ENCODE data around the gene NCBP1.
A peak's percentile ranks its signal among the peaks of the same experiment; 100 is the strongest.
"Not testable (repeated sequence)": the region's sequence is repeated elsewhere in the genome, so short reads cannot be mapped to it uniquely, and the experiment has no call there.

NCBP1 gene, protein sequence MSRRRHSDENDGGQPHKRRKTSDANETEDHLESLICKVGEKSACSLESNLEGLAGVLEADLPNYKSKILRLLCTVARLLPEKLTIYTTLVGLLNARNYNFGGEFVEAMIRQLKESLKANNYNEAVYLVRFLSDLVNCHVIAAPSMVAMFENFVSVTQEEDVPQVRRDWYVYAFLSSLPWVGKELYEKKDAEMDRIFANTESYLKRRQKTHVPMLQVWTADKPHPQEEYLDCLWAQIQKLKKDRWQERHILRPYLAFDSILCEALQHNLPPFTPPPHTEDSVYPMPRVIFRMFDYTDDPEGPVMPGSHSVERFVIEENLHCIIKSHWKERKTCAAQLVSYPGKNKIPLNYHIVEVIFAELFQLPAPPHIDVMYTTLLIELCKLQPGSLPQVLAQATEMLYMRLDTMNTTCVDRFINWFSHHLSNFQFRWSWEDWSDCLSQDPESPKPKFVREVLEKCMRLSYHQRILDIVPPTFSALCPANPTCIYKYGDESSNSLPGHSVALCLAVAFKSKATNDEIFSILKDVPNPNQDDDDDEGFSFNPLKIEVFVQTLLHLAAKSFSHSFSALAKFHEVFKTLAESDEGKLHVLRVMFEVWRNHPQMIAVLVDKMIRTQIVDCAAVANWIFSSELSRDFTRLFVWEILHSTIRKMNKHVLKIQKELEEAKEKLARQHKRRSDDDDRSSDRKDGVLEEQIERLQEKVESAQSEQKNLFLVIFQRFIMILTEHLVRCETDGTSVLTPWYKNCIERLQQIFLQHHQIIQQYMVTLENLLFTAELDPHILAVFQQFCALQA

GRCh38 chr9:97632985-97633858 lies at the start of gene NCBP1, which contains the start of gene TSTD2:
NCBP1 (plus strand) TSS chr9:97633821; CDS start chr9:97633882, 61 bp downstream.
TSTD2 (minus strand) TSS chr9:97633368; CDS start chr9:97627562, 5,806 bp downstream.
- peak; percentile 97 for ATAC-seq
- 0 out of 2 replicates have a peak, but pooled peaks have one; percentile 5 for TF ChIP-seq TOX (CRISPR knock-in tag; IDR thresholded peaks at IDR 0.05; ENCODE audit: borderline replicate concordance)
- TF ChIP-seq, protein P1, sequence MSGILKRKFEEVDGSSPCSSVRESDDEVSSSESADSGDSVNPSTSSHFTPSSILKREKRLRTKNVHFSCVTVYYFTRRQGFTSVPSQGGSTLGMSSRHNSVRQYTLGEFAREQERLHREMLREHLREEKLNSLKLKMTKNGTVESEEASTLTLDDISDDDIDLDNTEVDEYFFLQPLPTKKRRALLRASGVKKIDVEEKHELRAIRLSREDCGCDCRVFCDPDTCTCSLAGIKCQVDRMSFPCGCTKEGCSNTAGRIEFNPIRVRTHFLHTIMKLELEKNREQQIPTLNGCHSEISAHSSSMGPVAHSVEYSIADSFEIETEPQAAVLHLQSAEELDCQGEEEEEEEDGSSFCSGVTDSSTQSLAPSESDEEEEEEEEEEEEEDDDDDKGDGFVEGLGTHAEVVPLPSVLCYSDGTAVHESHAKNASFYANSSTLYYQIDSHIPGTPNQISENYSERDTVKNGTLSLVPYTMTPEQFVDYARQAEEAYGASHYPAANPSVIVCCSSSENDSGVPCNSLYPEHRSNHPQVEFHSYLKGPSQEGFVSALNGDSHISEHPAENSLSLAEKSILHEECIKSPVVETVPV (CRISPR knock-in tag; IDR thresholded peaks at IDR 0.05): peak; percentile 5; the same call in 1 of the 2 replicates
- TF ChIP-seq, protein P2, sequence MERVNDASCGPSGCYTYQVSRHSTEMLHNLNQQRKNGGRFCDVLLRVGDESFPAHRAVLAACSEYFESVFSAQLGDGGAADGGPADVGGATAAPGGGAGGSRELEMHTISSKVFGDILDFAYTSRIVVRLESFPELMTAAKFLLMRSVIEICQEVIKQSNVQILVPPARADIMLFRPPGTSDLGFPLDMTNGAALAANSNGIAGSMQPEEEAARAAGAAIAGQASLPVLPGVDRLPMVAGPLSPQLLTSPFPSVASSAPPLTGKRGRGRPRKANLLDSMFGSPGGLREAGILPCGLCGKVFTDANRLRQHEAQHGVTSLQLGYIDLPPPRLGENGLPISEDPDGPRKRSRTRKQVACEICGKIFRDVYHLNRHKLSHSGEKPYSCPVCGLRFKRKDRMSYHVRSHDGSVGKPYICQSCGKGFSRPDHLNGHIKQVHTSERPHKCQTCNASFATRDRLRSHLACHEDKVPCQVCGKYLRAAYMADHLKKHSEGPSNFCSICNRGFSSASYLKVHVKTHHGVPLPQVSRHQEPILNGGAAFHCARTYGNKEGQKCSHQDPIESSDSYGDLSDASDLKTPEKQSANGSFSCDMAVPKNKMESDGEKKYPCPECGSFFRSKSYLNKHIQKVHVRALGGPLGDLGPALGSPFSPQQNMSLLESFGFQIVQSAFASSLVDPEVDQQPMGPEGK (CRISPR knock-in tag; IDR thresholded peaks at IDR 0.05; ENCODE audit: borderline replicate concordance): no peak

- not testable (repeated sequence) for ATAC-seq
Observed at GRCh38 chr9:97584778-97585177, 48.8 kb upstream of the NCBP1 start.

GRCh38 chr9:97586909-97587308 lies 46.7 kb upstream of the NCBP1 start:
- TF ChIP-seq ZNF8 (CRISPR knock-in tag; IDR thresholded peaks at IDR 0.05): peak; percentile 90
- ATAC-seq: not testable (repeated sequence)

GRCh38 chr9:97591535-97591934 lies 42.1 kb upstream of the NCBP1 start:
- TF ChIP-seq, protein P3, sequence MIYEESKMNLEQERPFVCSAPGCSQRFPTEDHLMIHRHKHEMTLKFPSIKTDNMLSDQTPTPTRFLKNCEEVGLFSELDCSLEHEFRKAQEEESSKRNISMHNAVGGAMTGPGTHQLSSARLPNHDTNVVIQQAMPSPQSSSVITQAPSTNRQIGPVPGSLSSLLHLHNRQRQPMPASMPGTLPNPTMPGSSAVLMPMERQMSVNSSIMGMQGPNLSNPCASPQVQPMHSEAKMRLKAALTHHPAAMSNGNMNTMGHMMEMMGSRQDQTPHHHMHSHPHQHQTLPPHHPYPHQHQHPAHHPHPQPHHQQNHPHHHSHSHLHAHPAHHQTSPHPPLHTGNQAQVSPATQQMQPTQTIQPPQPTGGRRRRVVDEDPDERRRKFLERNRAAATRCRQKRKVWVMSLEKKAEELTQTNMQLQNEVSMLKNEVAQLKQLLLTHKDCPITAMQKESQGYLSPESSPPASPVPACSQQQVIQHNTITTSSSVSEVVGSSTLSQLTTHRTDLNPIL (CRISPR knock-in tag; IDR thresholded peaks at IDR 0.05; ENCODE audit: low read depth): no peak
- no peak for TF ChIP-seq SNAI2 (CRISPR knock-in tag; IDR thresholded peaks at IDR 0.05)
- TF ChIP-seq RARB (CRISPR knock-in tag; IDR thresholded peaks at IDR 0.05): no peak
- TF ChIP-seq ZNF565 (CRISPR knock-in tag; conservative IDR thresholded peaks at IDR 0.05; ENCODE audit: low read depth): no peak
- TF ChIP-seq OSR1 (CRISPR knock-in tag; IDR thresholded peaks at IDR 0.05): no peak
- no peak for TF ChIP-seq ARNTL (CRISPR knock-in tag; IDR thresholded peaks at IDR 0.05; ENCODE audit: borderline replicate concordance, low read depth)
- TF ChIP-seq, protein P1 (CRISPR knock-in tag; IDR thresholded peaks at IDR 0.05): no peak
- TF ChIP-seq, protein P2 (CRISPR knock-in tag; IDR thresholded peaks at IDR 0.05; ENCODE audit: borderline replicate concordance): no peak
- no peak for TF ChIP-seq TCF4 (CRISPR knock-in tag; IDR thresholded peaks at IDR 0.05; ENCODE audit: borderline replicate concordance)
- TF ChIP-seq ZFP30 (CRISPR knock-in tag; IDR thresholded peaks at IDR 0.05): no peak
- TF ChIP-seq BACH2 (CRISPR knock-in tag; IDR thresholded peaks at IDR 0.05; ENCODE audit: borderline replicate concordance): no peak
- TF ChIP-seq, protein P4, sequence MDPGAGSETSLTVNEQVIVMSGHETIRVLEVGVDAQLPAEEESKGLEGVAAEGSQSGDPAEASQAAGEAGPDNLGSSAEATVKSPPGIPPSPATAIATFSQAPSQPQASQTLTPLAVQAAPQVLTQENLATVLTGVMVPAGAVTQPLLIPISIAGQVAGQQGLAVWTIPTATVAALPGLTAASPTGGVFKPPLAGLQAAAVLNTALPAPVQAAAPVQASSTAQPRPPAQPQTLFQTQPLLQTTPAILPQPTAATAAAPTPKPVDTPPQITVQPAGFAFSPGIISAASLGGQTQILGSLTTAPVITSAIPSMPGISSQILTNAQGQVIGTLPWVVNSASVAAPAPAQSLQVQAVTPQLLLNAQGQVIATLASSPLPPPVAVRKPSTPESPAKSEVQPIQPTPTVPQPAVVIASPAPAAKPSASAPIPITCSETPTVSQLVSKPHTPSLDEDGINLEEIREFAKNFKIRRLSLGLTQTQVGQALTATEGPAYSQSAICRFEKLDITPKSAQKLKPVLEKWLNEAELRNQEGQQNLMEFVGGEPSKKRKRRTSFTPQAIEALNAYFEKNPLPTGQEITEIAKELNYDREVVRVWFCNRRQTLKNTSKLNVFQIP (CRISPR knock-in tag; IDR thresholded peaks at IDR 0.05; ENCODE audit: borderline replicate concordance, low read depth): no peak
- no peak for TF ChIP-seq ISL1 (CRISPR knock-in tag; IDR thresholded peaks at IDR 0.05)
- TF ChIP-seq ZNF8 (CRISPR knock-in tag; IDR thresholded peaks at IDR 0.05): no peak
- no peak for TF ChIP-seq ESRRG (CRISPR knock-in tag; IDR thresholded peaks at IDR 0.05)
- TF ChIP-seq, protein P5, sequence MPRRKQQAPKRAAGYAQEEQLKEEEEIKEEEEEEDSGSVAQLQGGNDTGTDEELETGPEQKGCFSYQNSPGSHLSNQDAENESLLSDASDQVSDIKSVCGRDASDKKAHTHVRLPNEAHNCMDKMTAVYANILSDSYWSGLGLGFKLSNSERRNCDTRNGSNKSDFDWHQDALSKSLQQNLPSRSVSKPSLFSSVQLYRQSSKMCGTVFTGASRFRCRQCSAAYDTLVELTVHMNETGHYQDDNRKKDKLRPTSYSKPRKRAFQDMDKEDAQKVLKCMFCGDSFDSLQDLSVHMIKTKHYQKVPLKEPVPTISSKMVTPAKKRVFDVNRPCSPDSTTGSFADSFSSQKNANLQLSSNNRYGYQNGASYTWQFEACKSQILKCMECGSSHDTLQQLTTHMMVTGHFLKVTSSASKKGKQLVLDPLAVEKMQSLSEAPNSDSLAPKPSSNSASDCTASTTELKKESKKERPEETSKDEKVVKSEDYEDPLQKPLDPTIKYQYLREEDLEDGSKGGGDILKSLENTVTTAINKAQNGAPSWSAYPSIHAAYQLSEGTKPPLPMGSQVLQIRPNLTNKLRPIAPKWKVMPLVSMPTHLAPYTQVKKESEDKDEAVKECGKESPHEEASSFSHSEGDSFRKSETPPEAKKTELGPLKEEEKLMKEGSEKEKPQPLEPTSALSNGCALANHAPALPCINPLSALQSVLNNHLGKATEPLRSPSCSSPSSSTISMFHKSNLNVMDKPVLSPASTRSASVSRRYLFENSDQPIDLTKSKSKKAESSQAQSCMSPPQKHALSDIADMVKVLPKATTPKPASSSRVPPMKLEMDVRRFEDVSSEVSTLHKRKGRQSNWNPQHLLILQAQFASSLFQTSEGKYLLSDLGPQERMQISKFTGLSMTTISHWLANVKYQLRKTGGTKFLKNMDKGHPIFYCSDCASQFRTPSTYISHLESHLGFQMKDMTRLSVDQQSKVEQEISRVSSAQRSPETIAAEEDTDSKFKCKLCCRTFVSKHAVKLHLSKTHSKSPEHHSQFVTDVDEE (CRISPR knock-in tag; IDR thresholded peaks at IDR 0.05): no peak
- no peak for TF ChIP-seq GLIS3 (CRISPR knock-in tag; IDR thresholded peaks at IDR 0.05)
- no peak for TF ChIP-seq CSDC2 (CRISPR knock-in tag; IDR thresholded peaks at IDR 0.05)
- ATAC-seq: no peak
